HG03103 (cell line): Measurements from ENCODE around the gene DISC1.

Experiments used
- ATAC-seq: cut with Tn5 transposase; IDR thresholded peaks from one replicate; pipeline ENCODE4 v1.9.1; 2021; ENCODE audit warnings: low read depth; ENCODE audit not compliant: unreplicated experiment

The DISC1 gene

DNA sequence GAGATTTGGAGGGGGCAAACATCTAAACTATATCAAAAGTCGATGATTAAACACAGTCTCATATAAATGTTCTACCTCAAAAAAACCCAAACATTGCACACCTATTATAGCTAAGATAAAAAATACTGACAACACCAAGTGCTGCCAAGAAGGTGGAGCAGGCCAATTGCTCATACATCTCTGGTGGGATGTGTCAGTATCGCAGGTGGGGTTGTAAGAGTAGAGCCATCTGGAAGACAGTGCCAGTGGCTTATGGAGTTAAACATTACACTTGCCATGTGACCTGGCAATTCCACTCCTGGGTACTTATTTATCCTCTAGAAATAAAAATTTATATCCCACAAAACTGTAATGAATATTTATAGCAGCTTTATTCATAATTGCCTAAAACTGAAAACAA lies 213.4 kb downstream of the DISC1 start:
- ATAC-seq, result no peak

DNA sequence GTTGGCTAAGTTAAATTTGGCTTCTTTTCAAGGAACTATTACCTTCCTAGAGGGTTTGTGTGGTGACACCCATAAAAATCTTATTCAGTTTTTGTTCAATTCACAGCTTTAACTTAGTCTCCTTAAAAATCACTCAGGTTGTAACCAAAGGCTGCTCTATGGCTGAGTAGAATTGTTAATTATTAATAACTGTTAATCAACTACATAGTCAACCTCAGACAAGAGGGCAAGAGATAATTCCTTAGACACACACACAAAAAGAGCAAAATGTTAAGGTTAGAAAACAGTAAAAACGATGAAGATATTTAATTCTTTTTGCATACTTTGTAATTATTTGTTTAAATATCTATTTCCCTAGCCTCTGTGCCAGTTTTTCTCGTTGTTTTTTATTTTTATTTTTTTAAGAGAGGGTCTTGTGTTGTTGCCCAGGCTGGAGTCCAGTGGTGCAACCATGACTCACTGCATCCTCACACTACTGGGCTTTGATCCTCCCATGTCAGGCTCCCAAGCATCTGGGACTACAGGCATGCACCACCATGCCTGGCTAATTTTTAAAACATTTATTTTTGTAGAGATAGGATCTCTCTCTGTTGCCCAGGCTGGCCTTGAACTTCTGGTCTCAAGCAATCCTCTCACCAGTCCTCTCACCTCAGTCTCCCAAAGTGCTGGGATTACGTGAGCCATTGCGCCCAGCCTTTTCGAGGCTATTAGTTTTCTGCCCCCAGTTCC lies 215.2 kb downstream of the DISC1 start:
- no peak for ATAC-seq

DNA sequence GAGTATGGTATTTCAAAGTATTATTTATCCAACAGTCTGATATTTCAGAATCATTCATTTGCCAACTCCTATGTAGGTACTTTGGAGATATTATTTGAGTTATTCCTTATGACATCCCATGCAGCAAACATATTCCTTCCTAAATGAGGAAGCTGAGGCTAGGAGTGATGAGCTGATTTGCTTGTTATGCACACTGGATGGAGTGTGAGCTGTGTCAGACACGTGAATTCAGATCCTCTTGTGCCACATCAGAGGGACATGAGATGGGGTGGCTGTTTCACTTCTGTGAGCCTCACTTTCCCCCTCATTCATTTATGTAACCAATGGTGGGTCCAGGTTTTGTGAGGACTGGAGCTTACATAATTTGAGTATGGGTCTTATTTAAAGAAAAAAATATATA lies 215.9 kb downstream of the DISC1 start:
- ATAC-seq, result no peak

DNA sequence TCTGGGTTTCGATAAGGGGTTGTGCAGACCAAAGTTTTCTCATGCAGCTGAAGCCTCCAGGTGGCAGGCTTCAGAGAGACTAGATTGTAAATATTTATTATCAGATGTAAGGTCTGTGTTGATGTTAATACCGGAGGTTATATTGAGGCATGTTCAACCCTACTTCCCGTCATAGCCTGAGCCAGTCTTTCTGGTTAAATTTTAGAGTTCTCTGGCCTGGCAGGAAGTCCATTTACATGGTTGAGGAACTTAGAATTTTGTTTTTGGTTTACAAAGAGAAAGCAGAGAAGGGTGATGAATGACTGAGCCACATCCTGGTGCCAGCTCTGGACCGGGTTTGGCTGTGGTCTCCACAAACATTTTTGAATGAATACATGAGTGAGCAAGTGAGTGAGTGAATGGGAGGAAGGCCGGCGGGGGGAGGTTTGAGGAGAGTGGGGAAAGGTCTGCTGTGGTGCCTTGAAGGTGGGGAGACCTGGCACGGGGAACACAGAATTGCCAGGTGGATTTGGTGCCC lies 218.5 kb downstream of the DISC1 start:
- ATAC-seq, result no peak

DNA sequence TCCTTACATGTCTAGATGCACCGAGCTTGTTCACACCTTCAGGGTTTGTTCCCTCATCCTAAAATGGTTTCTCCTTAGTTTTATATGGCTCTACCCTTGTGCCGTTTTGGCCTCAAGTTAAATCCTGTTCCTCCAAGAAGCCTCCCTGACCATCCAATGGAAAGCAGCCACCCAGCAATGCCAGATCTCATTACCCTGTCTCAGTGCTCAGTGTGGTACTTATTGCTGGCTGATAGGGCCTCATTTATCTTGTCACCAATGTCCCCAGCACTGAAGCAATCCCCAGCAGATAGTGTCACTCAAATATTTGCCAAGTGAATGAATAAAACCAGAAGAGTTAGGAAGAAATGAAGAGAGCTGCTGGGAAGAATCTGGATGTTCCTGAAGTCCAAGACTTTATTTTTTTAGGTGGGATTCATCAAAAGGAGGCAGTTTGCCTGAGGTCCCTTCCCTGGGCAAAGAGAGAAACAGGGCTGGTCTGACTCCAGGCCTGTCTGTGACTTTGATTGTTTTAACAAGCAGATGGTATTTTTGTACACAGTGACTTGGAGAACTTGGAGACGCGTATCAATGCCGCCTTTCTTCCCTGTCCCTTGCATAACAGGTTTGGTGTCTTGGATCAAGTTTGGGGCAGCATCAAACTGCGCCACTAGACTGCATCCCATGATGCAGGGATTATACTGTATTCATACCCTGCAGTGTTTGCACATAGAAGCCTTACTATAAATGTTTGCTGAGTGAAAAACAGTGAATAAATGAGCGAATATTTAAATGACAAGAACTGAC lies 221.2 kb downstream of the DISC1 start:
- no peak for ATAC-seq

DNA sequence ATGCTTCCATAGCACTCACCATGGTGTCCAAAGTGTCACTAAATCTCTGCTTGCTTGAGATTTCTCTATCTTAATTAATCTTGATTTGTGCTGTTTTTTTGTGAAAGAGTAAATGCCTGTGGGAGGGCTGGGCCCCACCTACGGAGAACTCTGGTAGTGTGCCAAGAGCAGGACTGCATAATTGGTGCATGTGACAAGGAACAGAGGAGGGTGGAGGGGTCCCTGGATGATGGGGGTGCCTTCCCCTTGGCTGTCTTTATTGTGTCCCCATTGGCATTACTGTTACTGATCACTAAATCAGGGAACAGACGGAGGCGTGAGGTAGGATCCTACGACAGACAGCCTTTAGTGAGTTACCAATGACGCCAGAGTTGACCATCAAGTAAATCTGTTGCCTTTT lies 223.4 kb downstream of the DISC1 start:
- no peak for ATAC-seq

DNA sequence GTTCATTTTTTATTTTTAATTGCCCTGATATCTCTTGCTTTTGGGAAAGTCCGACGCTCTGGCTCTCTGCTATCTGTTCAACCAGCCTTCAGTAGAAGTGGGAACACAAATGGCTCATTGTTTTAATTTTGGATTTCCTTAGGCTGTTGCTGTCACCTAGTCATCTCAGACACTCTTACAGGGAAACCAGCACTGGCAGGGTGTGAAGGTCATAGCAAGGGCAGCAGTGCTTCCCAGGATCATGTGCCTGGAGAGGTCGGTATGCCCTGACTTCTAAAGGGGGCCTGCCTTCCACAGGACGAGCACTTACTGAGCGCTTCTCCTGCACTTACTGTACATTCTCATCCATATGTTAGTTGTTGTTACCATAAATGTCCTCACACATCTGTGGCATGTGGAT lies 224.2 kb downstream of the DISC1 start:
- ATAC-seq, result no peak

DNA sequence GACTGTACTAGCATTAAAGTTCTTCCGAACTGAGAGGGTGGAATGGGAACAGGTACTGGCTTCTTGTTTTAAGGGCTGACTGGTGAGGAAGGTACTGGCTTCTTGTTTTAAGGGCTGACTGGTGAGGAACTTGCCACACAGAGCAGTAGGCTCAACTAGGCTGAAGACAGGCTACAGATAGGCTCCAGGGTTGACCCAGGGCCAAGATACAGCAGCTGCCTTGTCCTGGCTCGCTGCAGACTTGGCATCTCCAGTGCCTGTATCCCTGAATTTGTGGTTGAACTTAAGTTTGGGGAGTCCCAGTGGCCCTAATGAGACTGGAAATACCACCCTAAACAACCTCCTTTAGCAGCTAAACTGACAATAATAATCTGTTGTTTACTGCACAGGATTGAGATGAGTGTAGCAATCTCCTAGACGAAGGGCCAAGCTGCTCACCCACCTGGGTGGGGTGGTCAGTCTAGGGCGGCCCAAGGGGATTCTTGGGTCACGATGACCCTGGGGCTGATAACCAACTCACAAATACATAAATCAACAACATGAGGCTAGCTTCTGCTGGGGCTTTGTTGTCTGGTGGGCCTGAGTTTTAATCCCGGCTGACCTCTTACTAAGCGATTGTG lies 227.1 kb downstream of the DISC1 start:
- ATAC-seq, result no peak

DNA sequence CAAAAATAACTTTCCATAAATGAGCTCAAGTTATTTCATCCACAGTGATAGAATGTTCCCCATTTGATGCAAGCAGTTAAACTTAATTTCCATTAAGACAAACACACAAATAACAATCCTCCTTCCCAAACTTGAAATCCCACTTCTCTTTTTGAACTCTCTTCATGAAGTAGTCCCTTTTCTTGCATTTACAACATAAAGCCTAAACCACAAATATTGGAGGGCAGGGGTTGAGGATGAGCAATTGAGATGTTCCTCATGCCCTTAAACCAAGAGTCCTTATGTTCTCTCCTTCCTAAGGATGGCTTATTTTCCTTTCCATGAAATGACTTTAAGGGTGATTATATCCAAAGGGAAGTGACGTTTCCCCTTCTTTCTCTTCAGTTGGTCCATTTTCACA lies 228.8 kb downstream of the DISC1 start:
- no peak for ATAC-seq

DNA sequence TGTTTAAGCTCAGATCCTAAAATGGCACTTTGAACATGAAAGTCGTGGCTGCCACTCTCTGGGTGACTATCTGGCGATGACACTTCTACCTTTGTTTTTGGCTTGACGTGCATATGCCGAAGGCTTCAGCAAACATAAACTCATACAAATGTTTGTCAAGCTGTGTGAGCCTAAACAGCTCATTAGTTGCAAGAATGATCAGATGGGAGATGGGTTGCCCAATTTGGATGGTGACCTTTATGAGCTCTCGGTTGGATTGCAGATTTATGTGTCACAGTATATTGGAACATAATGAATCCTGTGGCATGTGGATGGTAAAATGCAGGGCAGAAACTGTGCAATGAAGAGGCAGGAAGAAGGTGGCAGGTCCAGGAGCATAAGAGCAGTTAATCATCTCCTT lies 229.3 kb downstream of the DISC1 start:
- ATAC-seq, result no peak

DNA sequence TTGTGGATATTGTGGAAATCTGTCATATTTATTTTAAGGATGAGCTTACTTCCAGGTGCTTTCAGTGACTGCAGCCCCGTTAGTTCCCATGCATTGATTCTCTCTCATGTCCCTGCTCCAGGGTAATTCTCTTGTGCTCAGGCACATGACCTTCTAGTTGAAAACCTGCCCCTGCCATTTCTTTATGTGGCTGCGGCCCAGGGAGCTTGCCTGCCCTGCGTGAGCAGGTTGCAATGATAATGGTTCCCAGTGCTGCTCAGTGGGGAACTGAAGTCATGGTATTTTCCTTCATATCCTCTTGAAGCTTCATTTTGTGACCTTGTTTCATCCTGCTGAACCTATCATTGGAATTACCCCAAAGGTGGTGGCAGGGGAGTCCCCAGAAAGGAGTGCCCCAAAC lies 229.8 kb downstream of the DISC1 start:
- no peak for ATAC-seq

DNA sequence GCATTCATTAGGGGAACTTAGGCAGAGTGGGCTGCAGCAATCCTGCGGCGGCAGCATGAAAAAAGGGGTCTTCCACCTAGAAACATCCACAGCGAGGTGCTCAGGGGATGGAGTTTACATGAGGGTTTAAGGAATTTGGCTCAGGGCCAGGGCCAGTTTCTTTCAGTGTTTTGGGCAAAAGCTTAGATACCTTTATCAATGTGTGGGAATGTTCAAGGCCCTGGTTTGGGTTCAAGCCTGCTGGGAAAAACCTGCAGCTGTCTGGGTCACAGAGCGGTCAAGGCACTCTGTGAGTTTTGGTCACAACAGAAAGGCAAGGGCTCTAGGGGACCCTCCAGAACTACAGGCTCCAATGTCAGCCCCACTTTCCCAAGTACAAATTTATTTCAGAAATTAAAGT lies 230.3 kb downstream of the DISC1 start:
- no peak for ATAC-seq

DNA sequence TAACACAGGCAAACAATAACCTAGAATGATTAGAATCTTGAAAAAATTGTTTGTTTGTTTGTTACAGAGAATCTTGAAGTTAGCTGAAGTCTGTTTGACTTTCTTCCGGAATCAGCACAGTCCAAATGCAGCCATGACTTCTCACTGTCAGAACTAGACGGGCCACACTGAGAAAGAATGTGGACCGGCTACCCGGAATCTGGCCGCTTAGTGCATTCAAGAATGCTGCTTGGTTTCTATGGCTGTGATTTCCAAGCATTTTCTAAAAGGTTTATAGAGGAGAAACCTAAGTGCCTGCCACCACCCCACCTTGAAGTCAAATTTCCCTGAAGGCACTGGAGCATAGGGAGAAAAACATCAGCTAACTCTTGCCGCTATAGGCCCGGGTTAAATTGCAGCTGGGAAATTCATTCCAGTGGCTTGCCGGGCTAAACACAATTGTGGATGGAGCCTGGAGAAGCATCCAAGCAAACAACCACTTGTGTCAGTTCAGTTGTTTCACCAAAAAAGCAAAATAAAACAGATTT lies 231.1 kb downstream of the DISC1 start:
- ATAC-seq, result no peak

DNA sequence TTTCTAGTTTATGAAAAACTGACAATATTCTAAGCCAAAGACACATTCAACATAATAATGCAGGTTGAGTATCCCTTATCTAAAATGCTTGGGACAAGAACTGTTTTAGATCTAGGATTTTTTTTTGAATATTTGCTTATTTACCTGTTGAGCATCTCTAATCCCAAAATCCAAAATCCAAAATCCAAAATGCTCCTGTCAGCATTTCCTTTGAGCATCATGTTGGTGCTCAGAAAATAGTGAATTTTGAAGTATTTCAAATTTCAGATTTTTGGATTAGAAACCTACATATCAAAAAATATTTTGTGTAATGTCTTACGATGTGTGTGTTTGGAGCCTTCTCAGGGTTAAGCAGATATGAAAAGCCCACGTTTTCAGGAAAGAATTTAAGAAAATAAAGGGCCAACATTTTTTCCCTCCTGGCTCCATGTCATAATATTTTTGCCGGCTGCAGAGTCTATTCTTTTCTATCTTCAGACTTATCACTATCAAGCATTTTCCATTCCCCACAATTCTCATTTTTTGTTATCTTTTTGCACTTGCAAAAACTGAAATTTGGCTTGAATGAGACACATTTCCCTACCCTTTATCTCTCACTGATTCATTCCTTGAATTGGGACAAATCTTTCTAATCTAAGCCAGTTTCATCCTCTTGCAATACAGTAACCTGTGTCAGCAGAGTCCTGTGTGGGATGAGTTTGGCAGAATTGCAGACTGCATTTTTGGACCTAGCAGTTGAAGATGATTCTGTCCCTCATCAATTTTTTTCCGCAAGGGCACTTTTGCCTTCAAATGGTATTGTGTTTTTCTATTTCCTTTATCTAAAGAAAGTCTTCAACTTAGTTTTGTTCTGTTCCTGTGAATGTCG lies 233.9 kb downstream of the DISC1 start:
- no peak for ATAC-seq

DNA sequence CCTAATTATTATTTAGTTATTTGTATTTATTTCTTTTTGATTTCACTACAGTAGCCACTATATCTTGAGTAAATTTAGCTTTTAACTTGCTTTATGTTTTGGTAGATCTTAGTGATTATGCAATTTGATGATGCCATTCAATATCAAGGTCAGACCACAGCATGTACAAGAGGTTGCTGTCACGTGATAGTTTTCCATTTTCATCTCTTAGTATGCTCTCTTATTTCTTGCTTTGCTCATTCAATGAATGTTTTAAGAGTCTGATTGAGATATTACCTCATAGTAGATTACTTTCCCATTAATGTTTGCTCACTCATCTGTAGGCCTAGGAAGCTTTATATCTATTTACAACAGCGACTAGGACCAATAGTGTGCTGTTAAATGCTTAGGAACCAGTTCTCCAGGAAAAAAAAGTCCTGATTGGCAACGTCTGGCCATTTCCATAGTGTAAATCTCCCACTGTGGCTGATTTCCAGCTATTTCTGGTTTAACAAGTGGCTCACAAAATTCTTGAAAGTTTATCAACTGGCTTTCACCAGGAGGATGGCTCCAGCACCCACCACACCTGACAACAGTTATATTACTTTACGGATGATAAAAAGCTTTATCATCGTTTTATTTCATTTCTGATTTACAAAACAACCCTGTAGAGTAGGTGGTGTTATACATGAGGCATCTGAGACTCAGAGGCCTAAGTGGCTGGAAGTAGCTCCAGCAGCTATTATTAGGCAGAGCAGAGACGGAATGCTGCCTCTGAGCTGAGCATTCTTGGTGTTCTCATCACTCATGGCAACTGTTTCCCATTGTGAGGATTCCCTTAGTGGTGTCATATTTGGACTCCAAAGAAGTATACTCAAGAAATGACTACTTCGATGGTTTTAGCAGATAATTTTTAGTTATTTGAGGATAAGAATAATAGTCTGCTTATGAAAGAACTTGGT lies 235.2 kb downstream of the DISC1 start:
- no peak for ATAC-seq

DNA sequence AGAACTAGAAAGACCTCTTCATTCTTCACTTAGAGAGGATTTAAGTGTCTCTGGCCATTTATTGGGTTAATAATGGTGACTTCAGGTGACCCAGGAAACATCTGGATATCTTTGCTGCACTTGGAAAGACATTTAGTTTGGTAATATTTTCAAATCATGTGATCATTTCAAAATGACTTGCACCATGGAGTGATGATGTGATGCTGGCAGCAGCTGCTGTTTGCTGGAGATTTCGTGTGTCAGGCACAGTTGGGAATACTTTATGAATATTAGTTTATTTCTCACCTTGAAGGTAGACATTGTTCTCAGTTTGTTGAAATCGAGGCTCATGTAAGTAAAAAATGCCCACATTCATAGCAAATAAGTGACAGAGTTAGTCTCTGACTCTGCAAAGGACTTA lies 236.0 kb downstream of the DISC1 start:
- no peak for ATAC-seq

DNA sequence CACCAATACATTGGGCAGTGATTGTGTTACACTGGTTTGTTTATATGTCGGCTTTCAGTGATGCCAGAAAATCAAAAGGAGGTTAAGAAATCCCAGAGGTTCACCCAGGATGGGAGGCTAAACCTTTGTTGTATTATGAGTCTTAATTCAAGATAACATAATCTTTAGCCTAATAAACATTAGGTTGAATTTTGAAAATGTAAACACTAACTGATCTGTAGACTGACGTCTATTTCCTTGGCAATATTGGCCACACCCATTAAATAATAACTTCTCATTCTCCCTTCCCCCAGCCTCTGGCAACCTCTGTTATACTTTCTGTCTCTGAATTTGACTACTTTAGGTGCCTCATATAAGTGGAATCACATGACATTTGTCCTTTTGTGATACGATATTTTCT lies 238.7 kb downstream of the DISC1 start:
- ATAC-seq, result no peak

DNA sequence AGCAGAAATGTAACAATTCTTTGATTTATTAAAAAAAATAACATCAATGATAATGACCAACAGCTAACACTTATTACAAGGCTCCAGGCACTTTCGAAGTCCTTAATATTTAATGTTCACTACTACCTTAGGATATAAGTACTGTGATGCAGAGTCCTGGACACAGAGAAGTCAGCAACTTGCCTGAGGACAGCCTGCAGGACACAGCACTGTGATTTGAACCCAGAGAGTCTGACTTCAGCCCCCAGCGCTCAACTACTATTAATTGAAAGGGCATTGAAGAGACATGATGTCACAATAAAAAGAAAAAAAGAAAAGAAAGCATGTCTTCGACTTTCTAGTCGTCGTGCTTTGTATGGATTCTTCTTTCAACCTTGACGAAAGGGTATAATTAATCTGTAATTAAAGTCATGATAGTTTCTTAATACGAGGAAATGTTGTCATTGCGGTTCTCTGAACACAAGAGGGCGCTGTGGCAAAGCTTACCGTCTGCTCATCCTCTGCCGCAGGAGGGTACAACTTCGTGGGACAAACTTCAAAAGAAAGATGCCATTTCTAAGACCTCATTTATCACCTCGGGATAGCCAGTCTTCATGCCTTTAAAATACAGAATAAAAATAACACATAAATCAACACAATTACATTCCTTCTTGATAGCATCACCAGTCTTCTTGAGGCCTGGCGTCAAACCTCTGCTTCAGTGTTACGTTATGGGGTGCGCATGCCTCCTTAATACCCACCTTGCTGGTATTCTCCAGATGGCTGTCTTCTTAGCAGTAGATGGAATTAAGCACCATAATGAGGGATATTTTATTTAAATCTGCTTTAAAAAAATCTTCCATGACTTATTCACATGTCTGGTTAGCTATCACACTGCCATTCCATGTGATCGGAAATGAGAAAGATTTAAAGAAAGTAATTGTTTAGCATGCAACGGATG lies 240.1 kb downstream of the DISC1 start:
- ATAC-seq, result no peak
